GM12865 (cell line): Measurements from ENCODE around the gene CLEC16A.
A peak's percentile ranks its signal among the peaks of the same experiment; 100 is the strongest.

ENCODE experiments used
- DNase-seq: peaks from one replicate; pipeline ENCODE4 v3.0.0; 2010; ENCODE audit warnings: low read depth
- H3K4me3 ChIP-seq: 2 replicates; pipeline ENCODE4 v1.5.1; 2011; ENCODE audit warnings: mild to moderate bottlenecking, low read depth, low read length, control low read depth
- TF ChIP-seq, protein P1 (sequence below): IDR thresholded peaks from 2 replicates; pipeline ENCODE4 v1.5.1; 2011; ENCODE audit warnings: low read length, control low read depth, low read depth, inconsistent platforms; ENCODE audit not compliant: insufficient read depth; ENCODE audit errors: missing control alignments

The CLEC16A gene

DNA sequence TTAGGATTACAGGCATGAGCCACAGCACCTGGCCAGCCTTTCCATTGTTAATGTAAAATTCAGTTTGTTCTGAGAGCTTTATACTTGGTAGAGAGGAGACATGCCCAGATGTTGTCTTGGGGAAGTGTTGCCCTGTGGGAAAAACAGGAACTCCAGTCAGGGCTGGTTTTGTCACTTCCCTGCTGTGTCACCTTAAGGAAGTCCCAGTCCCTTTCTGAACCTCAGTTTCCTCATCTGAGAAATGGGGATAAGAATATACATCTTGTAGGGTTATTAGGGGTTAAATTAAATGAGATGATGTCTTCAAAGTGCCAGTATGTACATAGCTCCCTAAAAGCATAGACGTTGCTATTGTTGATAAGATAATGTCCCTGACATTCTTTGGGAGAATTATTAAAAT, 25.3 kb downstream of the CLEC16A start:
- no peak for DNase-seq
- H3K4me3 ChIP-seq = no peak overlapping the region
- TF ChIP-seq, protein P1, sequence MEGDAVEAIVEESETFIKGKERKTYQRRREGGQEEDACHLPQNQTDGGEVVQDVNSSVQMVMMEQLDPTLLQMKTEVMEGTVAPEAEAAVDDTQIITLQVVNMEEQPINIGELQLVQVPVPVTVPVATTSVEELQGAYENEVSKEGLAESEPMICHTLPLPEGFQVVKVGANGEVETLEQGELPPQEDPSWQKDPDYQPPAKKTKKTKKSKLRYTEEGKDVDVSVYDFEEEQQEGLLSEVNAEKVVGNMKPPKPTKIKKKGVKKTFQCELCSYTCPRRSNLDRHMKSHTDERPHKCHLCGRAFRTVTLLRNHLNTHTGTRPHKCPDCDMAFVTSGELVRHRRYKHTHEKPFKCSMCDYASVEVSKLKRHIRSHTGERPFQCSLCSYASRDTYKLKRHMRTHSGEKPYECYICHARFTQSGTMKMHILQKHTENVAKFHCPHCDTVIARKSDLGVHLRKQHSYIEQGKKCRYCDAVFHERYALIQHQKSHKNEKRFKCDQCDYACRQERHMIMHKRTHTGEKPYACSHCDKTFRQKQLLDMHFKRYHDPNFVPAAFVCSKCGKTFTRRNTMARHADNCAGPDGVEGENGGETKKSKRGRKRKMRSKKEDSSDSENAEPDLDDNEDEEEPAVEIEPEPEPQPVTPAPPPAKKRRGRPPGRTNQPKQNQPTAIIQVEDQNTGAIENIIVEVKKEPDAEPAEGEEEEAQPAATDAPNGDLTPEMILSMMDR = no peak

DNA sequence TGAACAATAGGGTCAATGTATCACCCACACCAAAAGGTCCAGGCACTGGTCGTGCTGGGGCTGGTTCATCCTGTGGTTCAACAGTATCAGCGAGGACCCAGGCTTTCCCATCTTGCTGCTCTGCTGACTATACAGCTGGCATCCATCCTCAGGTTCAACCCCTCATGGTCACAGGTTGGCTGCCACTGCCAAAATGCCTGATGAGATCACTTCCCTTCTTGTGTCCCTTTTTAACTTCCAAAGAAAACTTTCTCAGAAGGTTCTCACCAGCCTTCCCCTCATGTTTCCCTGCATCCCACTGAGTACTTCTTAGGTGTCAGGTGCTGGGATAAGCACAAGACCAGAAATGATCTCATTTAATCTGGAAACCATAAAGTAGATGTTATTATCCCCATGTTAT, 25.7 kb downstream of the CLEC16A start:
- H3K4me3 ChIP-seq = no peak overlapping the region
- TF ChIP-seq, protein P1 = no peak
- no peak for DNase-seq

DNA sequence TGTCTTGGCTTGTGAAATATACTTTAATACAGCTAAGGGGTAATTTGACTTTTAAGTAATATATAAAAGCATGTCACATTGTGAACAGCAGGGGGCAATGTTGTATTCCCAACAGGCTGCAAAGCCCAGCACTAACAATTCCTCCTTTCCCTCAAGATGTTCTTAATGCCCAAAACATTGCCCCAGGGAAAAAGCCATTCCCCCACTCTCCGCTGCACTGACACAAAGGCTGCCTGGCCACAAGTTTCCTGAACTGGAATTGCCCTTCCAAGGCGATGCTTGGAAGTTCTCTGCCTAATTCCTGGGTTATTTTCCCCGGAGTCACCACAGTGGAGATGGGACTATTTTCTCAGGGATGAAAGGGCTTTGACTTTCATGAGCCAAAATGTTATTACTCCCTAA, 27.2 kb downstream of the CLEC16A start:
- peak; percentile 80 for DNase-seq
- TF ChIP-seq, protein P1 = peak; percentile 58

DNA sequence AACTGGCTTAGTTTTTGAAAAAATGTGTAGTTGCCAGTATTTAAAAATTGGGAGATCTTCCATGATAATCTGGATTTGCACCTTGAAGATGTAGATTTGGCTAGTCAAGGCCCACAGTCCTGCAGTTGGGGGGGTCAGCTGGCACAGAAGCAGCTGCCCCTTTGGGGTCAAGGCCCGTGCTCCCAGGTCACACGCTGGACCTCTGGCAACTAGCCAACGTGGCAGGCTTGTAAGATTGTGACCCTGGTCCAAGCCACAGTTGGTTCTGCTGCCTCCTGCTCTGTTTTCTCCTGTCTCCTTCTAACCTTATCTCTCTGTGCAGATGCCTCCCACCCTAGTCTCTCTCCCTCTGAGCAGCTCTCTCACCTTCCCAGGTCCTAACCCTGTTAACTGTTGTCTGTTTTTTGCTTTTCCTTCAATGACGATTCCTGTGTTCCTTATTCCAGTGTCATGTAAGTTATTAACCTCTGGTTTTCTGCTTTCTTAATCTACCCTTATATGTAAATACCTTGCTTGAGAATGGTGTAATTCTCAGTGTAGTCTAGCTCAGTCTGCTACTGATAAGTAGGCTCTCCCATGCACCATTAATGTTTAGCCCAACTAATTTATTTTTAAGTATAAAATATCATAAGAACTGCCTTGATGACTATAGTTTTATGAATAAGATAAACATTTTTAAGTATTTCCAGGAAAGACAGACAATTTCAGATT, 27.9 kb downstream of the CLEC16A start:
- TF ChIP-seq, protein P1 = no peak
- DNase-seq = no peak
- no peak overlapping the region for H3K4me3 ChIP-seq

More for the DNA sequence above, 27.2 kb downstream of the CLEC16A start:
- no peak overlapping the region for H3K4me3 ChIP-seq

DNA sequence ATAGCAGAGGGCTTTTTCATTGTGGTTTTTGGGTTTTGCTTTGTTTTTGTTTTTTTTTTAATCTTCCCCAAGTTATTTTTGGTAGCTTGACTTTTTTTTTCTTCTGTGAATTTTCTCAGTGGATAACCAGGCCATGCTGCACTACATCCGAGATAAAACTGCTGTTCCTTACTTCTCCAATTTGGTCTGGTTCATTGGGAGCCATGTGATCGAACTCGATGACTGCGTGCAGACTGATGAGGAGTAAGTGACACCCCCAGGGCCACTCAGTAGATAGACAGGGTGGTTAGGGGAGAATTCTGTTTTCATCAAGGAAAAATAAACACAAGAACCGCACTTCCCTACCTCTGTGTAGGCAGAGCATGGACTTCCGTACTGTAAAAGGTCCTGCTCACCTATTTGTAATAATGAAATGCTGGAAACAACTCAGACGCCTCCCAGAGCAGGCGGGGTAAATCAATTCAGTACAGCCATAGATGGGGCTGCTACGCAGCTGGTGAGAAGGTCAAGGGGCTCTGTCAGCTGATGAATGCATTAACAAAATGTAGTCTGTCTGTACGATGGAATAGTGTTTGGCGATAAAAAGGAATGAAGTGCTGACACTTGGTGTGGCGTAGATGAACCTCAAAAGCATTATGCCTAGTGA, 28.6 kb downstream of the CLEC16A start:
- TF ChIP-seq, protein P1 = no peak
- no peak overlapping the region for H3K4me3 ChIP-seq
- no peak for DNase-seq

DNA sequence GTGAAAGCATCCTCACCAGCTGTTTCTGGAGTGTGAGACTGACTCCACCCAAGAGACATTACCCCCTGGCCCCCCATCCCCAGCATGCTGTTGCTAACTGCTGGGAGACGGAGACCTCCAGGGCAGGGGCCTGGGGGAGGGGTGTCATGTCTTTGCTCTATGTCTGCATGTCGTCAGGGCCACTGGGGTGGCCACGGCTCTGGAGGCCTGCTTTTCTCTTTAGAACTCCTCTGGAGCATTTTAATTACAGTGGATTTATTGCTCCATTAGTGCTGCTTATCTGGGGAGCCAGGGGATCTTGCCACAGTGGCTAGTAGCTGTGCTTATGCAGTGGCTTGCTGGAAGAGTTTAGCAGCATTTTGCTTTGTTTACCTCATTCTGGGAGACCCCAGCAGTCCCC, 32.3 kb downstream of the CLEC16A start:
- TF ChIP-seq, protein P1 = no peak
- no peak overlapping the region for H3K4me3 ChIP-seq
- no peak for DNase-seq
